GM19328 (cell line): ENCODE results near the gene ATOX1.
"Not testable (repeated sequence)": the region's sequence is repeated elsewhere in the genome, so short reads cannot be mapped to it uniquely, and the experiment has no call there.

Experiments used
- ATAC-seq: cut with Tn5 transposase; IDR thresholded peaks from one replicate; pipeline ENCODE4 v1.9.1; 2021; ENCODE audit warnings: mild to moderate bottlenecking, moderate library complexity; ENCODE audit not compliant: unreplicated experiment

Gene ATOX1

DNA sequence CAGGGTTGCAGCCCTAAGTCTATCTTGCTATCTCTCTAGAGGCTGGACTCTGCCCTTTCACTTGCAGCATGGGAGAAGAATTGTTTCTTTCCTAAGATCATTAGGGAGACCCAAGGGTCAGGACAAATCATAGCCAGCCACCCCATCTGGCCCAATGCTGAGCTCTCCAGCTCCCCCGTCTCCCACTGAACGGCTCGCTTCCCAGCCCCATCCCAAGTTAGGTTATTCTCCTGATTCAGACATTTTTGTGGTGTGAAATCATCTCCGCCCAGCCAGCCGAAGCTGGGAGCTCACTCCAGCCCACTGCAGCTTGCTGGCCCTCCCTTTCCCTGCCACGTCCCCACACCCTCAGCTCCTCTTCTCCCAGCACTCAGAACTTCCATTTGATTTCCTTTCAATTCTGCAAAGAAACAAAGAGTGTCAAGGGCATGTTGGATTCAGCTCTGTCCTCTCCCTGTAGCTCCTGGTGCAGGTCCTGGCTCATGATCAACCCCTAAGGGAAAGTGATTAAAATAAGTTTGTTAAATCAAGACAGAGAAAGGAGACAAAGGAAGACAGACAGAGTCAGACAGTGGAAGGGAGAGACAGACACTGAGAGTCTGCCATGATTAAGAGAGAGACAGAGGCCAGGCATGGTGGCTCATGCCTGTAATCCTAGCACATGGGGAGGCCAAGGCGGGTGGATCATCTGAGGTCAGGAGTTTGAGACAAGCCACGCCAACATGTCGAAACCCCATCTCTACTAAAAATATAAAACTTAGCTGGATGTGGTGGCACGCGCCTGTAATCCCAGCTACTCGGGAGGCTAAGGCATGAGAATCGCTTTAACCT lies 59.1 kb downstream of the ATOX1 start:
- no peak for ATAC-seq

DNA sequence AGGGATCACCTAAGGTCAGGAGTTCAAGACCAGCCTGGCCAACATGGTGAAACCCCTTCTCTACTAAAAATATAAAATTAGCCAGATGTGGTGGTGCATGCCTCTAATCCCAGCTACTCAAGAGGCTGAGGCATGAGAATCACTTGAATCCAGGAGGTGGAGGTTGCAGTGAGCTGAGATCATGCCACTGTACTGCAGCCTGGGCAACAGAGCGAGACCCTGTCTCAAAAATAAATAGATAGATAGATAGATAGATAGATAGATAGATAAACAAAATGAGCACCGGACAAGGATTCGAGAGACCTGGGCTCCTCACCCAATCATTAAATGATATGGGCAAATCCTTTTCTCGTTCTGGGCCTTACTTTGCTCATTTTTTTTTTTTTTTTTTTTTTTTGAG lies 60.4 kb downstream of the ATOX1 start:
- not testable (repeated sequence) for ATAC-seq

DNA sequence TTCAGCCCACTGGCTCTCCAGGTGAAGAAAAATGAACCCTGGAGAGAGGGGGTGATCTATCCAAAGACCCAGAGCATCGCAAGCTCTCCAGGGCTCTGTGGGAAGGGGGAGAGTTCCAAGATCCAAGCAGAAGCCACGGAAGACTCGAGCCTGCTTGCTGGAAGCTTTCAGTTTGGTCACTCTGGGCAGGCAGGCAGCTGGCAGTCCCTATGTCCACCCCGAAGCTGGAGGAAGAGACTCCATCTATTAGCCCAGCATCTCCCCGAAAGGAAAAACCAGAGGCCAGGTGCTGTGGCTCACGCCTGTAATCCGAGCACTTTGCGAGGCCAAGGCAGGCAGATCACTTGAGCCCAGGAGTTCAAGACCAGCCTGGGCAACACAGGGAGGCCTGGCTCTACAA lies 61.0 kb downstream of the ATOX1 start:
- ATAC-seq: no peak

DNA sequence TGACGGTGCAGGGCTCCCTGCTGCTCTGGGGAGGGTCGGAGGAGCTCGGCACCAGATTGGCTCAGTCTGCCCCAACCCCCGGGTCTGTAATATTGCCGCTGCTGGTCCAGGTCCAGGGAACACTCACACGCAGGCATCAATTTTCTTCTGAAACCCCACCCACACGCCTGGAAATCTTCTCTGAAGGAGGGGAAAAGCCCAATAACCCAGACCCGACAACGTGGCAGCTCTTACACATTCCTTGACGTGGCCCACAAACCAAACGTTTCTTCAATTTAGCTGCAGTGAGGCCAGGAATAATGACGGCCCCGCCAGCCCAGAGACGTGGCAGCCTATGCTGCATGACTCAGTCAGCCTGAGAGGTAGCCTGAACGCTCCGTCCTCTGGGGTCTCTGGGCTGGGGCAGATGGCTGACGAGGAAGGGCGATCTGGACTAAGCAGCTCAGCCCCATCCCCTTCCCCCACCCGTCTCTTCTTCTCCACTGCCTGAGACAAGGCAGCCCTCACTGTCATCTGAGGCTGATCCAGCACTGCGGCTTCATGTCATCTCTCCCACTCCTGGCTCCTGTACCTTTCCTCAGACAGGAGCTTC lies 61.9 kb downstream of the ATOX1 start:
- no peak for ATAC-seq

DNA sequence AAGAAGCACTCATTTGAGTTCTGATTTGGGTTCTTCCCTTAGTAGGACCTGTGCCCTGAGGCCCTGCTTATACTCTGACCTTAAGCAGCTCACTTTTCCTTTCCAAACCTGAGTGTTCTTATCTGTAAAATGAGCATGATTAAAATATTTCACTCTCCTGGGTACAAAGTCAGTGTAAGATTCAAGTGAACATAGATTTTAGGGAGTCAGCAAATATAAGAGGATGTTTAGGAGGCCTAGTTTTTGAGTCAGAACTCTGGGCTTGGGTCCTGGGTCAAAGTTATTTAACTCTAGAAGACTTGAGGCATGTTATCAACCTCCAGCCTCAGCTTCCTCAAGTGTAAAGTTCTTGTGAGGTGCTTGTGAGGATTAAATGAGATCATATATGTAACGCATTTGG lies 63.0 kb downstream of the ATOX1 start:
- ATAC-seq: no peak

DNA sequence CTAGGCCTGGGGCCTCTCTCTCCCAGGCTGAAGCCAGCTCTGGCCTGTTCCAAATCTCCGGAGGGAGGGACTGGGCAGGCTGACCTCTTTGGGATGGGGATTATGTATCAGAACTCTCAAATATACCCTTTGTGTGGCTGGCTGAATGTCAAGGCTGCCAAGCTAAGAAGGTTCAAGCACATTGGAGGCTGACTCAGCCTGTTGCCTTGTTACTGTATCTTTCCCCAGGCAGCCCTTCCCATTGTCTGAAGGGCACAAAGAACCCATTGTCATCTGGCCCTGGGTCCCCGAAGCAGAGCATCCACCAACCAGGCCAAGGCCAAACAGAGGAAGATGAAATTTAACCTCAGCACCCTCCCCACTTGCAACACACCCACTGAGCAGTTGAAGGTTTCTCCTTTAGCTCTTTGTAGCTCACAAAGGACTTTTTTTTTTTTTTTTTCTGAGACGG lies 64.4 kb downstream of the ATOX1 start:
- no peak for ATAC-seq
